Activated CD4-positive, alpha-beta T cell treated with anti-CD3 and anti-CD28 coated beads, Interleukin-10, Interleukin-2, amounts not matched to agents 100 ng/mL and 50 ng/mL, durations not matched to agents 16 hours and 8 hours (primary cell): ENCODE data around the gene SHROOM3.
A peak's percentile ranks its signal among the peaks of the same experiment; 100 is the strongest.
"Not testable (repeated sequence)": the region's sequence is repeated elsewhere in the genome, so short reads cannot be mapped to it uniquely, and the experiment has no call there.

Source experiments
- DNase-seq: peaks from one replicate; pipeline ENCODE4 v3.0.0-alpha.2; 2020

SHROOM3 gene

DNA sequence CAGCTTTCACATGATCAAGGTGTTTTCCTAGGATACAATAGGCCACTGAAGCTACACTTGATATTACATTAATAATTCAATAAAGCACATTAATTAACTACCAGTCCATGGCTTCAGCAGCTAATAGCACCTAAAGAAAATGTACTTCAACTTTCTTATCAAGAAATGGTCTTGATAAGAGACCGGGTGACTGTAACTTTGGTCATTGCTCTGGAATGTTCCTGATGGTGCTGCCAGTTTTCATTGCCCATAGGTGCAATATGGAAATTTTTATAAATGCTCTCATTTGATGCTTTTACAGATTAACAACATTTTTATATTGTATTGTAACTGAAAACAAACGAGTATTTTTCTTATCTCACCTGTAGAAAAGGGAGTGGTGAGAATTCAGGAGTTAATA lies 165.4 kb downstream of the SHROOM3 start:
- no peak for DNase-seq

DNA sequence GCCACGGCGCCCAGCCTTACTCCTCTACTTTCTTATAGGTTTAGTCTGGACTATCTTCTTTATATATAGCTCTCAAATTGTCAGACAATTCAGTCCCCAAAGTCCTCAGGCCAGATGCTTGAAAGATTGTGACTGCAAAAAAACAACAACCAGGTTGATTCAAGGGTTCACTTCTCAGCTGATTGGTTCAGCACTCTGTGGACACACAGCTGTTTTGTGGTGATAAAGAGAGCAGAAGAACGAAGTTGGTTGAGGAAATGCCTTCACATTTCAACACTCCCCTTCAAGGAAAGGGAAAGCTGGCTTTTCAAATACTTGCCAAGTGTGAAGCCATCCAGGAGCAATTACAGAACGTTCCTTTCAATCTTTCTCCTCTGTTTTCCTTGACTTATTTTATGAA lies 166.8 kb downstream of the SHROOM3 start:
- DNase-seq = no peak

DNA sequence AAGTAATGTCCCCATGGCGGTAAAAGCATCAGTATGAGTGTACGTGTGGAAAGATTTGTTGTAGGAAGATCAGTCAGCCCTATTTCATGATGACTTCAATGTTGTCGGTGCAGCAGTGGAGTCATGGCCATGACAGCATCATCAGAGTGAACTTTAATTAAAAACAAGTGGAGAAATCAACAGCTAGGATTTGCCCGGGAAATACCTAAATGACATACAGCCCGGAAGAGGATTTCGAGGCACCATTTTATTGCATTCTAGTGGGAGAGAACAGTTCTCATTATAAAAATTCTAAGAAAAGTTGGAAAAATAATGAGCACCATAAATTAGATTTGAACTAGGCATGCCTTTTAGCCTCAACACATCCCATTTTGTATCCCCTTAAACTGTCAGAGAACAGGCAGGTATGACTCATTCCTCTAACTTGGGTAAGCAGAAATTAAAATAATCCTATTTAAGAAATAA lies 170.1 kb downstream of the SHROOM3 start:
- no peak for DNase-seq

DNA sequence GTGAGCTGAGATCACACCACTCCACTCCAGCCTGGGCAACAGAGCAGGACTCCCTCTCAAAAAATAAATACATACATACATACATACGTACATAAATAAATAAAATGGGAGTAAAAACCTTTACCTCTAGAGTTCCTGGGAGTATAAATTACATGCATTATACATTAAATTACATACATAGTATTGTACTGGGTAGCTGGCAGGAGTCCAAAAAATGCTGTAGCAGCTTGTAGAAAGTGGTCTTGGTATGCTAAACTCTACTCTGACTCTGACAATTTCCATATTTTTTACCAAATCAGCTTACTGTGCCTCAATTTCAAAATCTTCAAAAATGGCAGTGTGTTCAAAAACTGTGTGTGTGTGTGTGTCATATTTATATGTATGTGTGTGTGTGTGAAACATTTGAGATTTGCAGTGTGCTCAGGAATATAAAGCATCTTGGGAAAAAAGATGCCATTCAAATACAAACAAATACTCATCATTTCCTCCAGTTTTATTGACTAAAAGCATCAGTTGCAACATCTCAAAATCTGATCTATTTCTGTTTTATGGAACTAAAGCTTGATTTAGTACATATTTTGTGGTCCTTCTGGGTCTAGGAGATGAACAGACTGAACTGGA lies 171.7 kb downstream of the SHROOM3 start:
- no peak for DNase-seq

DNA sequence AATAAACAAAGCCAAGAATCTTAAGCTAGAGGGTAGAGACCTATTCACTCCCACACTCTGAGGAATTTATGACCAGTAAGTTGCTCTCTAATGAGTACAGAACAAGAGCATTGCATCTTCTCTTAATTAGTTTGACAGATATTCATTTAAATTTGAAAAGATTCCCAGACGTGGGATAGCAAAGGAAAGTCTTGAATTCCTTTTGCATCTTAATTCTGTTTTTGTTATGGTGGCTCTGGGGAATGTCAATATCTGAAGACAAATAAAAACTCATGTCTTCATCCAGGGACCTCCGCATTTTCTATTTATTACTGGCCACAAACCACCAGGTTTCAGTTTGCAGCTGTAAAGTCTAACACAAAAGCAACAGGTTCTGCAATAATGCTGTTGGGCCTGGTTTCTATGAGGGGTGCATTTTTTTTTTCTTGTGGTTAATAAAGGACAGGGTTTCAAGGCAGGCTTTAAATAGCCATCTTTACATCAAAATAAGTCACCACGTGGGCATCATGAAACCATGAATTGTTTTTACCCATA lies 172.3 kb downstream of the SHROOM3 start:
- no peak for DNase-seq

DNA sequence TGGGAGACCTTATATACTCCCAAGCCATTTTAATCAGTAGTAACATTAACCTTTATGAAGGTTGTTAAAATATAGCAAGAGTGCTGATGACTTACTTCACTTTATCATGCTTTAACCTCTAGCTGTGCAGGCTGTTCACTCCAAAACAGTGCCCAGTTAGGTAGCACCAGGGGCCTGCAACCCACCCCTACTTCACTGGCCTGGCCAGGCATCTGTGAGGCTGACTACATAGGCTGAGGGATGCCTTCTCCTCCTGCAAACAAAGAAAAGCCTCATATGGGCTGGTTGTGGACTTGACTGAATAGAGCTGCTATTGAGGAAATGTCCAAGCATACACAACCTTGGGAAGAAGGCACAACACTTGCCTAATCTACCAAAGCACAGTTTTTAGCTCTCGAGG lies 172.8 kb downstream of the SHROOM3 start:
- no peak for DNase-seq

DNA sequence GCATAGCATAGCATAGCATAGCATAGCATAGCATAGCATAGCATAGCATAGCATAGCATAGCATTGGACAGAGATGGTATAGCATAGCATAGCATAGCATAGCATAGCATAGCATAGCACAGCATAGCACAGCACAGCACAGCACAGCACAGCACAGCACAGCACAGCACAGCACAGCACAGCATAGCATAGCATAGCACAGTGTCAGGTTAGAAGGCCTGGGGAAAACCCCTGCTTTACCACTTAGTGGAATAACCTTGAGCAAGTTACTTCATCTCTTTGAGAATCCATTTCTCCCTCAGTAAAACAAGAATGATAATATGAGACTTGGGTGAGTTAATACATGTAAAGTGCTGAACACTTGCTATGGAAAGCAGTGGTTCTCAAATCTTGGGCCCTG lies 173.5 kb downstream of the SHROOM3 start:
- not testable (repeated sequence) for DNase-seq

DNA sequence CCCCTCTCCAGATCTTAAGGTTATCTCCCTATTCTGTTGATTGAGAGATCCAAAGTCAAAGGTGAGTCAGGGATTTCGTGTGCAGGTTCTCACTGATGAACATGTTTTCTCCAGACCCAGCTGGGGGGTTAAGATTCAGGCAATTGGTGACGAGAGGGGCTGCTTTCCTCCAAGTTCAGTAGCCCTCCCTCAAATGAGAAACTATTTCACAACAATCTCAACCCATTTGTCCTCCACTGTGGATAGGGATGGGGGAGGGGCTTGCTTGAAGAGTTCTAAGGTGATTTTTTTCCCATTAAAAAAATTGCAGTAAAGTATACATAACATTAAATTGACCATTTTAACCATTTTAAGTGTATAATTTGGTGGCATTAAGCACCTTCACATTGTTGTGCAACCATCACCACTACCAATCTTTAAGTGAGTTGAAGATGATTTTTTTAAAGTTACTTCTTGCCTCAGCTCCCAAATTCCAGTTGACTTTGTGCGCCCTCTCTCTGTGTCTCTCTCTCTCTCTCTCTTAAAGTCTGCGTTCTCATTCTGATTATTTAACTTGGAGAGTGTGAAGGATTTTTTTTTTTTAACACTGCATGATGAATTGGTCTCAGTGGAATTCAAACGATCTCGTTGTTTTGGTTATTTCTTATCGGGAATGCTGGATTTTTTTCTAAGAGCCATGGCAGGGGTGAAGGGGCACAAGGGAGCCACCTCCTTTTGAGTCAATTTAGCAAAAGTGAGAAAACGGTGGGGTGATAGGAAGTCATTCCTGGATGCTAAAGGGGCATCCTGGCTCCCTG lies 175.9 kb downstream of the SHROOM3 start:
- no peak for DNase-seq

DNA sequence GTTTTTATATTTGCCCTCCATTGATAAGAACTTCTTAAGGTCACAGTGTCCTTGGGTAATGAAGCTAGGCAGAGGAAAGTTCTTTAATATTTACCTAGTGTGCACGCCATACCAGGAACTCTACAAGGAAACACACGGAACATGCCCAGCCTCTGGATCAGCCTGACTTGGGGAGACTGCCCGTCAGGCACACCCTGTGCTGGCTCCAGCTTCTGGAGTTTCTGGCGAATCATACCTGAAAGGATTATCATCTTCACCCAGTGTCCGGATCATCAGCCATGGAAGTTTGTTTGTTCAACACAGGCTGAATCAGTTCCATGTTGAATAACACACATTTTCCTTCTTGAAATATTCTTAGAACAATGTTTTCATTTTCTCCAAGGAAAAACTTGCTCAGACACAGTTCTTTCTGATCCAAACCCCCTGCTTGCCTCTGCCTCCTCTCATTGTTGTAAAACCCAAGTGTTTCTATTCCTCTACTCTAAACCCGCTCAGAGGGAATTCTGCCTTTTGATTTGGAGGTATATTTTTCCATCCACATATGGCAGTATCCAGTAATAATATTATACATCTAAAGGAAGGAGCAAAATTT lies 176.7 kb downstream of the SHROOM3 start:
- no peak for DNase-seq

DNA sequence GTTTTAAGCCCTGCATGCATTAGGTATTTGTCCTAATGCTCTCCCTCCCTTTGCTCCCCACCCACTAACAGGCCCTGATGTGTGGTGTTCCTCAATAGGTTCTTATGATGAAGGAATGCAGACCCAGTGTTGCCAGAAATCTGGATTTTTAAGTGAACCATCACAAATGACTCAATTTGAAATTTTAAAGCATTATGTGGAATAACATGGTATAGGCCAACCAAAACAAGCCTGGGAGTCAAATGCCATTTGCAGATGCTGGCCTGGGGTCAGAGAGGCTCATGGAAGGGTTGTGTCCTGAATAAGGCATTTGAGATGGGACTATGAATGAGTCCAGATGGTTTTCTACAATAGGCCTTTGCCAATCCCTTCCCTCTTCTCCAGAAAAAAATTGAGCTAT lies 179.6 kb downstream of the SHROOM3 start:
- DNase-seq = no peak

DNA sequence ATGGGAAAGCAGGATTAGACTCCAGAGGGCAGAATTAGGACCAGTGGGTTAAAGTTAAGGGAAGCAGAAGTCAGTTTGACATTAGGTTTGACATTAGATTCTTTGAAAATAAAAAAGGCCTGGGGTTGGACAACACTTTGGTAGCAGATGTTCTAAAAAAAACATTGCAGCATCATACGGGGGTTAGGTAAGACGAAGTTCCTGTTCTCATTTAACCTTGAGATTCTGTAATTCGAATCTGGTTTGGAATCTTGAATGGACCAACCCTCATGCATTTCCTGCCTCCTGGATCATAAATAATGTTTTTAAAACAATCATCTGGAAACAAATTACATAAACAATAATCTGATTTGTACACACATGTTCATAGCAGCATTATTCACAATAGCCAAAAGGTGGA lies 181.0 kb downstream of the SHROOM3 start:
- DNase-seq = no peak

DNA sequence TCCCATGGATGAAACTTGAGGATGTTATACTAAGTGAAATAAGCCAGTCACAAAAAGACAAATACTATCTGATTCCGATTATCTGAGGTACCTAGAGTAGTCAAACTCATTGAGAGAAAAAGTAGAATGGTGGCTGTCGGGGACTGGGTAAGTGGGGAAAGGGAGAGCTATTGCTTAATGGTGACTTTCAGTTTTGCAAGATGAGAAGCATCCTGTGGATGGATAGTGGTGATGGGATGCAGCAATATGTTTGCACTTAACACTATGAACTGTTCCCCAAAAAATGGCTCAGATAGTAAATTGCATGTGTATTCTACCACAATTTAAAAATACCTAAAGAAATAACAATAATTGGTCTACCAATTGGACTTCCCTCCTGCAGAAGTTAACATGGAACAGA lies 181.5 kb downstream of the SHROOM3 start:
- DNase-seq = no peak

DNA sequence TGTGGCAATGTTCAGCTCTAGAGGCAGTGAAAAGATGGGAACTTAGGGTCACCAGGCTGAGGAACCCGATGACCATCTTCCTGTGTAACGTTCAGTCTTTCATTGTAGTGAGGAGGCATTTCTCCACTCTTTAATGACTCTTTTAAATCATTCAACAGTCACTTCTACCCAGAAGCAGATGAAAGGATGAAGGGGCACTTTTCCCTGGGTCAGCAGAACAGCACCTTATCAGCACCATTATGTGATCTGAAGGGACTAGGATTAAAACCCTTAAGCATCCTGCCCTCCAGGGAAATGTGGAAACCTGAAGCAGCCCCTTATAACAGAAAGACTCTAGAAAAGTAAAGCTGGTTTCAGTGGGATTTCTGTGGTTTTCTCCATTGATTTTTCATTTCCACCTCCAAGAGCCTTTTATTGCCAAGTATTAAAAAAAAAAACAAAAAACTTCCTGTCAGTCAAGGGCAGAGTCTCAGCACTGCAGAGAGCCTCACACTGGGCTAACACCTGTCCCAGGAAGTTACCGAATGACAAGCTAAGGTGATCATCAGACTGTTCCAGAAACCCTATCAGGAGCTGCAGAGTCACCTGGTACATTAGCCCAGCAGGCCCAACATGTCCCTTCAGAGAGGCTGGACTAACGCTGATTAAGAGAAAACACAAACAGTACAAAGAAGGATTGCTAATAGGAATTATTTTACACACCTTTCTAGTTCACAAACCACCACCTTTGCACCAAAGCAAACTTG lies 185.9 kb downstream of the SHROOM3 start:
- DNase-seq = no peak

DNA sequence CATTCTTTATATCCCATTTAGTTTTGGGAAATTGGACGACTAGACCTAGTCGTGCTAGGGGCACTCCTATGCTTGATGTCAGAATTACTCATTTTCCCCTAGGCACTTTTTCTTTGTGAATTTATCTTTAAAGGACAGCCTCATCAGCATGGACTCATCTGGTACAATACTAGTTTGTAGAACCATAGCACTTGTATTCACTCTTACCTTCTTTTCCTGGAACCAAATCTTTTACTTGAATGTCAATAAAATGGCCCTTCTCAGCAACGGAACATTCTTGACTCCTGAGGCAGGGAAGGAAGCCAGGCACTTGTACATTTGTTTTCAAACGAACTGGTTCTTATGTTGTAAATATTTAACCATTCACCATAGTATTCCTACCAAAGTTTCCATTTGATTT lies 187.1 kb downstream of the SHROOM3 start:
- no peak for DNase-seq

DNA sequence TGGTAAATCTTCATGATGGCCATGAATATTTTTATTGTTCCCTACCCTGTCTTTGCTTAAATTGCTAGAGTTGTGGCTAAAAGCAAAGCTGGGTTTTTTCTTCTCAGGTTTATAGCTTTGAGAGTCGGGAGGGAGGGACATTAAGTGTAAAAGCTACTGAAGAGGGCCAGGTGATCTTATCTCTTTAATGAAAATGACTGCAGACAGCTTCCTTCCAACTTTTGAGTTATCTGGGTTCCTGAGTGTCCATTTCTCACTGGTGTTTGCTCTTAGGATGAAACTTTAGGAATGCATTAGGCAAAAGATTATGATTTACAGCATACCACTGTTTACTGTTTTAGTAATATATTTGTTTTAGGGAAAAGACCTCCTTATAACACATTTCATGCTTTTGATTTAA lies 187.7 kb downstream of the SHROOM3 start:
- no peak for DNase-seq

DNA sequence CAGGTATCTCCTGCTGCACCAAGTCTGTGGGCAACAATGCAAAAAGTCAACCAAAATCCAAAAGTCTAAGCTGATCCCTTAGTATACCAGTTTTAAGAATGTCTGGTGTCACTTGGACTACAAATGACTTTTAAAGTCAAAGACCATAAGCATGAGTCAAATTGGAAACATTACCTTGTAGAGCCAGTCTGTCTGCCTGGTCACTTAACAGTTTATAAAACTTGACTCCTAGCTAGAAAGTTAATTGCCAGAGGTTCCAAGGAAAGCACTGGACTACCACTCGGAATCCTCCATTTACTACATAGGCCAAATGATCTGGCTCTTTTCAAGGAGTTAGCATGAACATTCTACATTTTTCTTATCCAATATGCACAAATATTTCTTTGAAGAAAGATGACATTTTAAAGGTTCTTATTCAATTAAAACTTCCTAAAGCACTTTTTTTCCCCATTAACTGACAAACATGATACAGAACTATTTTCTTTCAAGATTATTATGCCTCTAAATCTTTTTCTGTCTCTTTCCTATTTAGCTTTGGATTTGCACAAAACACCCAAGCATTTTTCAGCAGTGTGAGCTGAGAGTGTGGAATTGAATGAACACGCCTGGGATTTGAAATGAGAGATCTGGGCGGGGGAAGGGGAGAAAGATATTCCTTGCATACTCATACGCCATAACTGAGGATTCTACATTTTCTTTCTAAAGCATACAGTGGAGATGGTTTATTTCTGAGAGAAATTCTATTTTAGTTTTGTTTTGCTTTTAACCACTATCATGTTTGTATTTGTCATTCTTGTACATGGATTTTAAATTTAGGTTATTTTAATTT lies 188.4 kb downstream of the SHROOM3 start:
- DNase-seq = no peak

DNA sequence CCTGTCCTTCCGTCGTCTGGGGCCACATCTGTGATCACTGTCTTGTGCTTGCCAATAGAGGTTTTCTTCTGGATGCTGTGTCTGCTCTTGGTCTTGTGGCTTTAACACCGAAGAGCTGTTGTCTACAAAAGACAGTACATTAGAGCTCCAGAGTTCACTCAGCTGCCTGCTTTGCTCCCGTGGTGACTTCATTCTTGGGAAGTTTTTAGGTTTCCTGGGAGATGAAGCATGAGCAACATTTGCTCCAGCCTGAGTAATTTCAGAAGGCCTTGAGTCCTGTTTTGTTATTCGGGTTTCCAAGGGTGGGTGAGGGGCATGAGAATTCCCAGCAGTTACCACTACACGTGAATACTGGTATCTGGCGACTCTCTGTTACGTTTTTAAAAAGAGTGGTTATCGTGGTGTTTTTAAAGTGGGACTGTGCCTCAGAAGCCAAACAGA lies 189.2 kb downstream of the SHROOM3 start:
- peak; percentile 13 for DNase-seq

DNA sequence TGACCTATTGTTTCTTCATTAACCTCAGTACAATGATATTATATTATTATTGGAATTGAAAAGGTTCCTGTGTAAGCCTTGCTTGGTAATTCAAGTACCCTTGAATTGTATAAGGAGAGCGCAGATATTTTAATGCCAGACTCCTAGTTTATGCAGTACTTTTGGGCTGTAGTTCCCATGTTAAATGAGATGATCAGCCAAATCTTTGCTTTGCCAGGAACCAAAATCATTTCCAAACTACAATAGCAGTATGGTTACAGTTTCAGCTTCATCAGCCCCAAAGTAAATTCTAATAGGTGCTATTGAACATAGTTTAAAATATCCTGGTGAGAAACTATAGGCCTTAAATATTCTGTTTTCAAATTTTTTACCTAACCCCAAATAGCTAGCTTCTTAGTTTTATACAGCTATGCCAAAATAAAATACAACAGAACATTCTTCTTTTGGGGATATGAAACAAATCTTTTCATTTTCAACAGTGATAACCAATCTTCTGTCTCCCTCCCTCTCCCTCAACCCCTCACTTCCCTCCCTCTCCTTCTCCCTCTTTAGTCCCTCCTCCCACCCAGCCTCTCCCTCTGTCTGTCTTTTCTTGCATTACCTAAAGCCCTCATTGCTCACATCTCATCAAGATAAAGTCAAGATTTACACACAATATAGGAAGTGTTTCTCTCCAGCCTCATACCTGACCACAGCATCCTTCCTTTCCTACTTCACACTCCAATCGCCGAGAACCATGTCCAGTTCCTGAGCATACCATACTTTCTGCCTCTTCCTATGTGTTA lies 190.1 kb downstream of the SHROOM3 start:
- DNase-seq = no peak

DNA sequence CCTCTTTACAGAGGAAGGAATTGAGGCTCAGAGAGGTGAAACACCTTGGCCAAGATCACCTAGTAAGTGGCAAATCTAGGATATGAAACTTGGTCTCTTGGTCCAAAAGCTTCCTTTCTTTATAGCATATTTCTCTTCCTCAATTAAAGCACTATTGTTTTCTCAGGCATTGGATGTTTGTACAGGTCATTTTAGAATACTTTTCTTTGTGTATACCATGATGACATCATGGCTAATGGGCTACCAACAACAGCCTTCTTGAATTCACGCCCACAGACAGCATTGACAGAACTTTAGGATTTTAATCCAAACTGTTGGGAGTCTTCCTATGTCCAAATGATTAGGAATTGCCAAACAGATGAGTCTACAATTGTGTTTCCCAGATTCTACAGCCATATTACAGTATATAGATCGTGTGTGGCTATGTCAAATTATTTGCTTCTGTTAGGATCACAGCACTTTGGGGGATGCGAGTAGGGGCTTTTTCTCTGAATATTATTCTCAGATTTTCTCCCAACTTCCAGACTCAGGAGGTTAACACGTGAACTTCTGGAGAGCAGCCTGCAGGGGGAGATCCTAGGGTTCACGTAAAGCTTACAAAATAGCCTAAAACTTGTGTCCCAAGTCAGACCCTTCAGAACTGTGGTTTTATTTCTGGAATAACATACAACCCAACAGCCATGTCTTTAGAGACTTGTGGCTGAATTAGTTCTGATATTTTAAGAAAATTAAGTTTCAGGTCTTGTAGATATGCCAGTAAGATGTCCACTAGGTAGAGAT lies 191.8 kb downstream of the SHROOM3 start:
- DNase-seq = no peak

DNA sequence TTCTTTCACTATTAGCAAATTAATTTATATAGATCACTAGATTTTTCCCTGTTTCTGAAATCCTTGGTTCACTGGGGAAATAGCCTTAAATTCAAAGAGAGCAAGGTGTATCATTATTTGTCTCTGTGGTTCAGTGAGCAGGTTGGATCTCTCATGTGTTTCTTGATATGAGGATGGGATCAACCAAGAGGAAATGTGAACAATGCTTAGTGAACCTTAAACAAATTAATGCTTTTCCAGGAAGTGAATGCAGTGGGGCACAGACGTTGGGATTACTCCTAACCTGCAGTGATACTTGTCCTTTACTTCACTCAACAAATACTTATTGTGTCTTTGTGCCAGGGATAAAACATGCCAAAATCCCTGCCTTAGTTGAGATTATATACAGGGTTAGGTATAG lies 193.2 kb downstream of the SHROOM3 start:
- DNase-seq = no peak

DNA sequence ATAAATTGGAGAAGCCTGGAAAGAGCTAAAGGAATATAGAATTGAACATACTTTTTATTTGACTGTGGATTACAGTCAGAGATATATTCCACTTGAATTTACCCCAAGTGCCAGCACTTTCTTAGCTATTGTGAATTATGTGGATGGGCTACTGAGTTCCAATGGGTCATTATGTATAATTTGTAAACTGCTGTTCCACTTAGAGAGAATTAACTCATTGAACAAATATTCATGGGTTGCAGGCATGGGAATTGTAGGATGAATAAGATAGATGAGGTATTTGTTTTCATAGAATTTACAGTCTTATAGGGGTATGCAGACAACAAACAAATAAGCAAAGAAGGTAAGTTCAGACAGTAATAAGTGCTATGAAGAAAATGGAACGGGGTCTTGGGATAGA lies 195.7 kb downstream of the SHROOM3 start:
- no peak for DNase-seq
